Measurements from ENCODE around the gene MYO18B.

Gene MYO18B

DNA sequence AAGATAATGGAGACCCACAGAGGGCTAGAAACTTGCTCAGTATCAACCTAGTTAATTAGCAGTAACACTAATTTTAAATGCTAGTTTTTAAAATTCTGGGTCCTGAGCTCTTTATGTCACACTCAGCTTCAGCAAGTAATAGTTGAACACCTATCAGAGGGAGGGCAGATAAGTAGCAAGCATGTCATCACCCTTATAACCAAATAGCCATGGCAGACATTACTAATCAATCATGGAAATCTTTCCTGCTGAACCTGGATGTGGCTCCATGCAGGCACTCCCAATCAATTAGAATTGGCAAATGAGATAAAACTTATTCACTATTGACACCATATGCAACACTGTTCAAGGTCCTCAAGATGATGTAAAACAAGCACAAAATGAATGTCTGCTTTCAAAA lies 315.7 kb downstream of the MYO18B start:
- Histone ChIP-seq H3K4me3 (no peak overlapping the region), H3K4me1 (no peaks in the 10 kb centered on the region), H3K27me3 (peaks cover 0 to 4% of the 10 kb centered on the region in 2 donors), H3K9me3 (no peaks in the 10 kb centered on the region), H3K36me3 (no peaks in the 10 kb centered on the region), H3K27ac (no peak overlapping the region)
- intact Hi-C loops (cut with DNase I; ENCODE audit: low total_unique reads): no loop called here
- no peak for DNase-seq
- TF ChIP-seq, protein P1, sequence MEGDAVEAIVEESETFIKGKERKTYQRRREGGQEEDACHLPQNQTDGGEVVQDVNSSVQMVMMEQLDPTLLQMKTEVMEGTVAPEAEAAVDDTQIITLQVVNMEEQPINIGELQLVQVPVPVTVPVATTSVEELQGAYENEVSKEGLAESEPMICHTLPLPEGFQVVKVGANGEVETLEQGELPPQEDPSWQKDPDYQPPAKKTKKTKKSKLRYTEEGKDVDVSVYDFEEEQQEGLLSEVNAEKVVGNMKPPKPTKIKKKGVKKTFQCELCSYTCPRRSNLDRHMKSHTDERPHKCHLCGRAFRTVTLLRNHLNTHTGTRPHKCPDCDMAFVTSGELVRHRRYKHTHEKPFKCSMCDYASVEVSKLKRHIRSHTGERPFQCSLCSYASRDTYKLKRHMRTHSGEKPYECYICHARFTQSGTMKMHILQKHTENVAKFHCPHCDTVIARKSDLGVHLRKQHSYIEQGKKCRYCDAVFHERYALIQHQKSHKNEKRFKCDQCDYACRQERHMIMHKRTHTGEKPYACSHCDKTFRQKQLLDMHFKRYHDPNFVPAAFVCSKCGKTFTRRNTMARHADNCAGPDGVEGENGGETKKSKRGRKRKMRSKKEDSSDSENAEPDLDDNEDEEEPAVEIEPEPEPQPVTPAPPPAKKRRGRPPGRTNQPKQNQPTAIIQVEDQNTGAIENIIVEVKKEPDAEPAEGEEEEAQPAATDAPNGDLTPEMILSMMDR (IDR thresholded peaks at IDR 0.05): no peak

DNA sequence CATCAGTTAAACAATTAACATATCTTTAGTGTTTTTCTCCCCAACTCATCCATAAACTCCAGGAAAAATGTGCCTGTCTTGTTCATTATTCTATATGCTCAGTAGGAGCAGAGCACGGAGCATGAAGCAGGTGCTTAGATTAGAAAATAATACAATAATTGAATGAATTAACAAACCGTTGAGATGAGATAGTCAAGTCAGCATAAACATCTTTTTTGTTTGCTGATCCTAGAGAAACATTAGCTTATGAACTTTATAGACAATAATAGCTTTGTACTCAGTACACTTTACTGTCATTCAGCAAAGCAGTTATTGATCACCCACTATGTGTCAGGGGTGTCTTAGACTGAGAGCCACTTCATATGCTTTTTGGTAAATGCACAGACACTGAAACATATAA lies 322.1 kb downstream of the MYO18B start:
- no peaks in the 10 kb centered on the region for H3K4me1 ChIP-seq

DNA sequence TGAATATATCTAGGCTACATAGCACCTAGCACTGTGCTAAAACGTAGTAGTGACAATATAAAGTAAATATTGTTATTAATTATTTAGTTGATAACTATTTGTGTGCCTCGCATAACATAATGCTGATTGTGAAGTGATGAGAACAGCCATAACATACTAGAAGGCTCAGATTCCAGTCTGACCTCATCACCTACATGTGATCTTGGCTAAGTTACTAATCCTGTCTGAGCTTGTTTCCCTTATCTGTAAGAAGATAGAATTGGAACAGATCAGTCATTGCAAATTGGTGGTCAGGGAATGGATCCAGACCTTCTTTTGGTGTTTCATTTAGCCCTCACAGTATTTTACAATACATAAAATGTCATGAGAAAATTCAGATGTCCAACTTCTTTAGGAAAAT lies 323.9 kb downstream of the MYO18B start:
- Histone ChIP-seq H3K9me3 (no peaks in the 10 kb centered on the region), H3K27me3 (peaks cover 0 to 8% of the 10 kb centered on the region in 2 donors), H3K27ac (no peak overlapping the region), H3K4me3 (no peak overlapping the region), H3K36me3 (no peaks in the 10 kb centered on the region), H3K4me1 (no peaks in the 10 kb centered on the region)
- no peak for DNase-seq
- intact Hi-C loops (cut with DNase I; ENCODE audit: low total_unique reads): no loop called here
- TF ChIP-seq, protein P1 (IDR thresholded peaks at IDR 0.05): no peak

More for the DNA sequence above, 322.1 kb downstream of the MYO18B start:
- Histone ChIP-seq H3K9me3 (no peaks in the 10 kb centered on the region), H3K27me3 (peaks cover 0 to 4% of the 10 kb centered on the region in 2 donors), H3K27ac (no peak overlapping the region), H3K4me3 (no peak overlapping the region), H3K36me3 (no peaks in the 10 kb centered on the region)
- TF ChIP-seq, protein P1 (IDR thresholded peaks at IDR 0.05): no peak
- no peak for DNase-seq
- intact Hi-C loops (cut with DNase I; ENCODE audit: low total_unique reads): no loop called here

DNA sequence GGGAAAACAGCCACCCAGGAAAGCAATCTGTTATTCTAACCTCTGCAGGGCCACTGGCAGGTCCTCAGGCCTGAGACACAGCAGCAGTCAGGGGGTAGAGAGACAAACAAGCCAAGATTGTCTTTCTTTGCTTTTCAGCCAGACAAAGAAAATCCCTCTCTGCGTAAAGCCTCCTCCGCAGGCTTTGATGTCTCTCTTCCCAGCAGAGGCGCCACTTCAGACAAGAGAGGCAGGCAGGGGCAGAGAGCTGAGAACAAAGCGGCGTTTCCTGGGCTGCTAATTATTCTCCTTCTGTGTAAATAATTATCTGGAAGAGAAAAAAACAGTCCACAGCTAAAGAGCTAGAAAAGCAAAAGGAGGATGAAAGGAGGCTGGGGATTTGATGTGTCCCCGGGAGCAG lies 324.5 kb downstream of the MYO18B start:
- no peaks in the 10 kb centered on the region for H3K9me3 ChIP-seq
- DNase-seq: no peak
- H3K27ac ChIP-seq: no peak overlapping the region
- intact Hi-C loops (cut with DNase I; ENCODE audit: low total_unique reads): no loop called here
- TF ChIP-seq, protein P1 (IDR thresholded peaks at IDR 0.05): no peak
- H3K27me3 ChIP-seq: peaks cover 0 to 6% of the 10 kb centered on the region in 2 donors
- no peak overlapping the region for H3K4me3 ChIP-seq
- H3K4me1 ChIP-seq: no peaks in the 10 kb centered on the region
- H3K36me3 ChIP-seq: no peaks in the 10 kb centered on the region

DNA sequence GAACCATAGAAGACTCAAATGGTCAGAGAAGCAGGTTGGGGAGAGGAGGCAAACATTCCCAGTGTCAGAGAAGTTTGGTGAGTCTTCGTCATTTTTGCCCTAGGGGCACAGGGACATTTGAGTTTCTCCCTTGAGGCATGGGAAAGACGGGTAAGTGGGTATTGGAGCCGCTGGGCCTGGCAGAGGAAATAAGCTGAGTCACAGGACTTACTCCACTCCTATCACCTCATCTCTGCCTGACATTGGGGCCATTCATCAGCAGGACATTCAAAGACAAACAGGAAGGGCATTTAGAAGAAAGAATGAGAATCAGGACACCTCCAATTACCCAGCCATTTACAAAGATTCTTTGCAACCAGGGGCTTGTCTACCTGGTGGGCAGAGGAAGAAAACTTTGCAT lies 326.6 kb downstream of the MYO18B start:
- Histone ChIP-seq H3K4me1 (no peaks in the 10 kb centered on the region), H3K27ac (no peak overlapping the region), H3K9me3 (no peaks in the 10 kb centered on the region), H3K36me3 (no peaks in the 10 kb centered on the region), H3K4me3 (no peak overlapping the region), H3K27me3 (peaks cover 0 to 4% of the 10 kb centered on the region in 2 donors)
- no peak for DNase-seq
- TF ChIP-seq, protein P1 (IDR thresholded peaks at IDR 0.05): no peak
- intact Hi-C loops (cut with DNase I; ENCODE audit: low total_unique reads): no loop called here

DNA sequence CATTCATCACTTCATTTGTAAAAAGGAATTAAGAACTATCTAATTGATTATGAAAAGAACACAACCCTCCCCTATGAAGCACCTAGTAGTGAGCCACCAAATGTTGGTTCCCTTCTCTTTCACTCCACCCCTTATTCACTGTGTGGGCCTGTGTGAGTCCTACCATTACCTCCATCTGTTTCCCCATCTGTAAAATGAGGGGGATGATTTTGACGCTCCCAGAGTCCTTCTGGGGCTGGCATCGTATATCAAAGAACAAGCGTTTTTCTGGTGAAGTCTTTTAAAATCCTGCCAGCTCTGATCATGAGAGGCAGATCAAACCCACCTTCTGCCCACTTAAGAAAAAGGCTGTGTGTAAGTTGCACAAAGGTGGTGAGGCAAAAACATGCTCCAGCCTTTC lies 330.6 kb downstream of the MYO18B start:
- Histone ChIP-seq H3K4me3 (no peak overlapping the region), H3K9me3 (no peaks in the 10 kb centered on the region), H3K27me3 (peaks cover 0 to 8% of the 10 kb centered on the region in 2 donors), H3K4me1 (no peaks in the 10 kb centered on the region), H3K36me3 (no peaks in the 10 kb centered on the region), H3K27ac (no peak overlapping the region)
- no peak for DNase-seq
- TF ChIP-seq, protein P1 (IDR thresholded peaks at IDR 0.05): no peak
- intact Hi-C loops (cut with DNase I; ENCODE audit: low total_unique reads): no loop called here

Measured in tibial artery (tissue), 4 donors.